Vagina (tissue), 2 donors: ENCODE measurements around the gene CBFA2T2.

Experiments used
- POLR2A ChIP-seq, 2 donors: fragments of 450-650 bp; IDR thresholded peaks; one replicate each; pipeline ENCODE4 v1.6.1; 2017; ENCODE audit warnings: antibody characterized with exemption in 2 of 2, mild to moderate bottlenecking in 2 of 2, moderate library complexity in 2 of 2
- POLR2AphosphoS5 ChIP-seq, 2 donors: sonication (generic); formaldehyde crosslinking; IDR thresholded peaks; one replicate each; pipeline ENCODE4 v1.9.0; 2017; ENCODE audit warnings: antibody characterized with exemption in 2 of 2, mild to moderate bottlenecking in 2 of 2, low read depth in 1 of 2; ENCODE audit not compliant: insufficient read depth in 1 of 2
- TF ChIP-seq, protein P1 (sequence below), 3 experiments: fragments of 450-650 bp in 2 of 3; fragments of 200-600 bp in 1 of 3; sonication (generic) in 1 of 3; IDR thresholded peaks; one replicate each; pipeline ENCODE4 v1.5.1; 2017 to 2019; ENCODE audit warnings: antibody characterized with exemption in 3 of 3, mild to moderate bottlenecking in 2 of 3, moderate library complexity in 2 of 3

DNA sequence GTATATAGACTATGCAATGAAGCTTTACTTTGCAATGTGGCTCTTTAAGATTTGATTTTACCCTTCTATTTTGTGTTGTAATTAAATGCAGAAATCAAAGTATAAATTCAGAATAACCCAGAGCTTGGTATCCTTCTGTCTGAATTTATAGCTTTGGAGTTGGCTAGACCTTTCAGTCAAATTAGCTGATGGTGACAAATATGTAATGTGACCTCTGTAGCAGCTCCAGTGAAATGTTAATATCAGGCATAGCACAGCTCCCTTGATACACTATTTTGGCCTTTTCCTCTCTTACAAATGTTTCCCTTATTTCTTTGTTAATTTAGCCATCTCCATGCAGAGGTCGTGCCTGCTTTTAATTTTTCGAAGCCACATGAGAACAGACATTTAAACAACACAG lies 11.1 kb downstream of the CBFA2T2 start:
- TF ChIP-seq, protein P1, sequence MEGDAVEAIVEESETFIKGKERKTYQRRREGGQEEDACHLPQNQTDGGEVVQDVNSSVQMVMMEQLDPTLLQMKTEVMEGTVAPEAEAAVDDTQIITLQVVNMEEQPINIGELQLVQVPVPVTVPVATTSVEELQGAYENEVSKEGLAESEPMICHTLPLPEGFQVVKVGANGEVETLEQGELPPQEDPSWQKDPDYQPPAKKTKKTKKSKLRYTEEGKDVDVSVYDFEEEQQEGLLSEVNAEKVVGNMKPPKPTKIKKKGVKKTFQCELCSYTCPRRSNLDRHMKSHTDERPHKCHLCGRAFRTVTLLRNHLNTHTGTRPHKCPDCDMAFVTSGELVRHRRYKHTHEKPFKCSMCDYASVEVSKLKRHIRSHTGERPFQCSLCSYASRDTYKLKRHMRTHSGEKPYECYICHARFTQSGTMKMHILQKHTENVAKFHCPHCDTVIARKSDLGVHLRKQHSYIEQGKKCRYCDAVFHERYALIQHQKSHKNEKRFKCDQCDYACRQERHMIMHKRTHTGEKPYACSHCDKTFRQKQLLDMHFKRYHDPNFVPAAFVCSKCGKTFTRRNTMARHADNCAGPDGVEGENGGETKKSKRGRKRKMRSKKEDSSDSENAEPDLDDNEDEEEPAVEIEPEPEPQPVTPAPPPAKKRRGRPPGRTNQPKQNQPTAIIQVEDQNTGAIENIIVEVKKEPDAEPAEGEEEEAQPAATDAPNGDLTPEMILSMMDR (IDR thresholded peaks at IDR 0.05): no peak
- TF ChIP-seq POLR2A (IDR thresholded peaks at IDR 0.05): no peak
- no peak for TF ChIP-seq POLR2AphosphoS5 (IDR thresholded peaks at IDR 0.05; ENCODE audit: insufficient read depth in 1 of 2, low read depth in 1 of 2)
